Fibroblast of villous mesenchyme (primary cell): ENCODE results near the gene MAP2K1. TPM values are rescaled to one million over a fixed set of nuclear protein-coding genes. Genes with fewer than 3 reads are reported as not detected.
"Not testable (repeated sequence)": the region's sequence is repeated elsewhere in the genome, so short reads cannot be mapped to it uniquely, and the experiment has no call there.

Experiments
- DNase-seq: peaks from one replicate; pipeline ENCODE4 v3.0.0-alpha.2; 2010; ENCODE audit warnings: low read depth
- H3K4me3 ChIP-seq: 2 replicates; pipeline ENCODE4 v1.5.1; 2011; ENCODE audit warnings: low read depth, mild to moderate bottlenecking, low read length
- total RNA-seq: library from RNA; depleted of rRNA; stranded (reverse); fragments of >200 nt; gene quantifications from 2 replicates; pipeline ENCODE4 v1.2.3, GENCODE V29; 2012
- TF ChIP-seq, protein P1 (sequence below): IDR thresholded peaks from 2 replicates; pipeline ENCODE4 v1.5.1; 2012; ENCODE audit warnings: low read depth, mild to moderate bottlenecking, low read length; ENCODE audit not compliant: insufficient read depth

Gene MAP2K1
- total RNA-seq, 1 donor = 26.3 TPM

GRCh38 chr15:66388043-66388363 is 1.3 kb downstream of the MAP2K1 start:
- DNase-seq = no peak

GRCh38 chr15:66388576-66388975 is 1.9 kb downstream of the MAP2K1 start:
- no peak for DNase-seq
- no peak overlapping the region for H3K4me3 ChIP-seq
- TF ChIP-seq, protein P1, sequence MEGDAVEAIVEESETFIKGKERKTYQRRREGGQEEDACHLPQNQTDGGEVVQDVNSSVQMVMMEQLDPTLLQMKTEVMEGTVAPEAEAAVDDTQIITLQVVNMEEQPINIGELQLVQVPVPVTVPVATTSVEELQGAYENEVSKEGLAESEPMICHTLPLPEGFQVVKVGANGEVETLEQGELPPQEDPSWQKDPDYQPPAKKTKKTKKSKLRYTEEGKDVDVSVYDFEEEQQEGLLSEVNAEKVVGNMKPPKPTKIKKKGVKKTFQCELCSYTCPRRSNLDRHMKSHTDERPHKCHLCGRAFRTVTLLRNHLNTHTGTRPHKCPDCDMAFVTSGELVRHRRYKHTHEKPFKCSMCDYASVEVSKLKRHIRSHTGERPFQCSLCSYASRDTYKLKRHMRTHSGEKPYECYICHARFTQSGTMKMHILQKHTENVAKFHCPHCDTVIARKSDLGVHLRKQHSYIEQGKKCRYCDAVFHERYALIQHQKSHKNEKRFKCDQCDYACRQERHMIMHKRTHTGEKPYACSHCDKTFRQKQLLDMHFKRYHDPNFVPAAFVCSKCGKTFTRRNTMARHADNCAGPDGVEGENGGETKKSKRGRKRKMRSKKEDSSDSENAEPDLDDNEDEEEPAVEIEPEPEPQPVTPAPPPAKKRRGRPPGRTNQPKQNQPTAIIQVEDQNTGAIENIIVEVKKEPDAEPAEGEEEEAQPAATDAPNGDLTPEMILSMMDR = no peak

More at GRCh38 chr15:66388043-66388363, 1.3 kb downstream of the MAP2K1 start:
- H3K4me3 ChIP-seq = peak overlapping the region; percentile 89
- TF ChIP-seq, protein P1 = no peak

DNA sequence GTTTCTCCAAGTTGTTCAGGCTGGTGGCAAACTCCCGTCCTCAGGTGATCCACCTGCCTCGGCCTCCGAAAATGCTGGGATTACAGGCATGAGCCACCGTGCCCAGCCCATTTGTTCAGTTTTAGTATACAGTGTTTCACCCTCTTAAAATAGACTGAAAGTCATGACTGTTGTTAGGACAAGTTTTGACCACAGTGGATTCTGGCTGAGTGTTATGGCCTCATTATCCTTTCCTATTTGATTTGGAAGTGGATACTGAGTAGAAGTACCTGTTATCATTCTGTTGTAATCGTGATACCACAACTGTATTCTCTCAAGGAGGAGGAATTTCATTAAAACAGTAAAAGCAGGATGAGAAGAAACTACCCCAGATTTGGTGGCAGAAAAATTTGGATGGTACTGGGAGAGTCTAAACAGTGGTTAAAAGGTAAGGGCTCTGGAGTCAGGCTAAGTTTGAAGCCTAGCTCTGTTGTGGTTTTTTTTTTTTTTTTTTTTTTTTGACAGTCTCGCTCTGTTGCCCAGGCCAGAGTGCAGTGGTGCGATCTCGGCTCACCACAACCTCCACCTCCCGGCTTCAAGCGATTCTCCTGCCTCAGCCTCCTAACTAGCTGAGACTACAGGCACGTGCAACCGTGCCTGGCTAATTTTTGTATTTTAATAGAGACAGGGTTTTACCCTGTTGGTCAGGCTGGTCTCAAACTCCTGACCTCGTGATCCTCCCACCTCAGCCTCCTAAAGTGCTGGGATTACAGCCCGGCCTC is 2.6 kb downstream of the MAP2K1 start:
- DNase-seq = no peak
- H3K4me3 ChIP-seq = no peak overlapping the region
- TF ChIP-seq, protein P1 = no peak

GRCh38 chr15:66389859-66390381 is 3.2 kb downstream of the MAP2K1 start:
- DNase-seq = no peak
- TF ChIP-seq, protein P1 = no peak
- no peak overlapping the region for H3K4me3 ChIP-seq

- DNase-seq = peak; percentile 15
- H3K4me3 ChIP-seq = no peak overlapping the region
- TF ChIP-seq, protein P1 = no peak
Measured at GRCh38 chr15:66390678-66391077, 4.0 kb downstream of the MAP2K1 start.

GRCh38 chr15:66393037-66393436 is 6.3 kb downstream of the MAP2K1 start:
- not testable (repeated sequence) for DNase-seq

DNA sequence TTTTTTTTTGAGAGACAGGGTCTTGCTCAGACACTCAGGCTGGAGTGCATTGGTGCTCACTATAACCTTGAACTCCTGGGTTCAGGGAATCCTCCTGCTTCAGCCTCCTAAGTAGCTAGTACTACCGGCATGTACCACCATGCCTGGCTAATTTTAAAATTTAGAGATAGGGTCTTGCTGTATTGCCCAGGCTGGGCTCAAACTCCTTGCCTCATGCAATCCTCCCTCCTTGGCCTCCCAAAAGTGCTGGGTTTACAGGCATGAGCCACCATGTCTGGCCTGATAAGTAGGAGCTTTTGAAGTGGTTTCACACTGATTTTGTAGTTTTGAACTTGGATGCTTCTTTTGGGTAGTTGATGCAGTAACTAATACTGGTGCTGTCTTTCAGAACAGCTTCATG is 7.8 kb downstream of the MAP2K1 start:
- H3K4me3 ChIP-seq = no peak overlapping the region
- DNase-seq = no peak
- TF ChIP-seq, protein P1 = no peak

More at GRCh38 chr15:66393037-66393436, 6.3 kb downstream of the MAP2K1 start:
- not testable (repeated sequence) for H3K4me3 ChIP-seq
